ENCODE results near the gene MGAT1. TPM values are rescaled to one million over a fixed set of nuclear protein-coding genes. Genes with fewer than 3 reads are reported as not detected.

The MGAT1 gene
- total RNA-seq, 1 experiment from 2014 or later: 86.4 TPM

DNA sequence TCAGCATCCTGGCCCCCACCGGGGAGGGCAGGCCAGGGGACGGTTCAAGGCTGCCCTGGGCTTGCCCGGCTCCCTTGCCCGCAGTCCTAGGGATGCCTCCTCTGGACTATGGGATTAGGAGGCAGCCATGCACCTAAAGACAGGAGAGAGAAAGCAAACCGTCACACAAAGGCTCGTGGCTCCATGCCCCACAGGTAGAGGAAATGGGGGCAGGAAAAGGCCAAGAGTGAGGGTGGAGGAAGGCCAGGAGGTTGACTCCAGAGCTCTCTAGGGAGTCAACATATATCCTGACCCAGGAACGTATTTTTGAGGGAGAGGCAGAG lies 9.7 kb downstream of the MGAT1 start:
- CTCF ChIA-PET: no interaction called here
- intact Hi-C loops (cut with micrococcal nuclease; ENCODE audit: unreplicated experiment): no loop called here
- Mint-ChIP-seq H3K4me1 (ENCODE audit: low read depth, unreplicated experiment) (peaks cover 14% of the 10 kb centered on the region), H3K27ac (ENCODE audit: unreplicated experiment) (no peak overlapping the region), H3K4me3 (ENCODE audit: low read depth, unreplicated experiment) (no peak overlapping the region), H3K9me3 (ENCODE audit: low read depth, unreplicated experiment) (no peaks in the 10 kb centered on the region), H3K27me3 (ENCODE audit: unreplicated experiment) (no peaks in the 10 kb centered on the region), H3K36me3 (ENCODE audit: insufficient read depth, unreplicated experiment) (peaks cover 17% of the 10 kb centered on the region)
- DNase-seq: no peak
- no TSS peak for BruUV-seq (replicated peaks)
- no peak for TF ChIP-seq CTCF (IDR thresholded peaks at IDR 0.05; ENCODE audit: unreplicated experiment)

- no peaks in the 10 kb centered on the region for H3K27me3 Mint-ChIP-seq (ENCODE audit: unreplicated experiment)
- no peak overlapping the region for H3K27ac Mint-ChIP-seq (ENCODE audit: unreplicated experiment)
- no peak overlapping the region for H3K4me3 Mint-ChIP-seq (ENCODE audit: low read depth, unreplicated experiment)
- no TSS peak for BruUV-seq (replicated peaks)
- TF ChIP-seq CTCF (IDR thresholded peaks at IDR 0.05; ENCODE audit: unreplicated experiment): no peak
- DNase-seq: no peak
- peaks cover 9% of the 10 kb centered on the region for H3K4me1 Mint-ChIP-seq (ENCODE audit: low read depth, unreplicated experiment)
- H3K36me3 Mint-ChIP-seq (ENCODE audit: insufficient read depth, unreplicated experiment): peaks cover 17% of the 10 kb centered on the region
- CTCF ChIA-PET: no interaction called here
- intact Hi-C loops (cut with micrococcal nuclease; ENCODE audit: unreplicated experiment): no loop called here
- H3K9me3 Mint-ChIP-seq (ENCODE audit: low read depth, unreplicated experiment): no peaks in the 10 kb centered on the region
These were observed 10.2 kb downstream of the MGAT1 start for GRCh38 chr5:180792287-180792964.

DNA sequence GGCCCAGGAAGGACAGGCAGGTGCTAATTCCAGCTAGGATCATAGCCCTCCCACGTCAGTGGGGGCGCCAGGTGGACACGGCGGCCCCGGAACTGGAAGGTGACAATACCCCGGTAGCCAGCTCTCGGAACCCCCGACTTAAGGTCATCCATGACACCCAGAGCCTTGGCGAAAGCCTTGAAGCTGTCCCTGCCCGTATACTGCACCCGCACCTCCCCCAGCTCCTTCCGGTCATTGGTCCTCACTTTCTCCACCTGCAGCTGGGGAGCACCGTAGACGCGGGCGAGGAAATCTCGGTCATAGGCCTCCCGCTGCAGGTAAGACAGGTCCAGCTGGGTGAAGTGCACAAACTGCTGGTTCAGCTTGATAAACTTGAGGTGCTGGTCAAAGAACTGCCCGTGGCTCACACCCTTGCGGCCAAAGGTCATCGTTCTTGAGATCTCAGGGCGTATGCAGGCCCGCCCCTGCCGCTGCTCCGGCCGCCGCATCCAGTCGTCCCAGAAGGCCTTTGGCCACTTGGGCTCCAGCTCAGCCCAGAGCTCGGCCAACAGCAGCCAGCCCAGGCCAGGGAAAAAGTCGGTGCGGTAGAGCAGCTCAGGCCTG lies 10.9 kb downstream of the MGAT1 start:
- Mint-ChIP-seq H3K4me1 (ENCODE audit: low read depth, unreplicated experiment) (peaks cover 10% of the 10 kb centered on the region), H3K27ac (ENCODE audit: unreplicated experiment) (no peak overlapping the region), H3K27me3 (ENCODE audit: unreplicated experiment) (no peaks in the 10 kb centered on the region), H3K4me3 (ENCODE audit: low read depth, unreplicated experiment) (no peak overlapping the region), H3K36me3 (ENCODE audit: insufficient read depth, unreplicated experiment) (peaks cover 17% of the 10 kb centered on the region), H3K9me3 (ENCODE audit: low read depth, unreplicated experiment) (no peaks in the 10 kb centered on the region)
- BruUV-seq (replicated peaks): no TSS peak
- DNase-seq: no peak
- CTCF ChIA-PET: interaction anchor here (0.6 to 1.0 kb wide), 2 partner anchors 39 to 77 kb away, joined by 3 to 4 read pairs; no protein-coding TSS in a partner anchor
- intact Hi-C loops (cut with micrococcal nuclease; ENCODE audit: unreplicated experiment): no loop called here
- no peak for TF ChIP-seq CTCF (IDR thresholded peaks at IDR 0.05; ENCODE audit: unreplicated experiment)

DNA sequence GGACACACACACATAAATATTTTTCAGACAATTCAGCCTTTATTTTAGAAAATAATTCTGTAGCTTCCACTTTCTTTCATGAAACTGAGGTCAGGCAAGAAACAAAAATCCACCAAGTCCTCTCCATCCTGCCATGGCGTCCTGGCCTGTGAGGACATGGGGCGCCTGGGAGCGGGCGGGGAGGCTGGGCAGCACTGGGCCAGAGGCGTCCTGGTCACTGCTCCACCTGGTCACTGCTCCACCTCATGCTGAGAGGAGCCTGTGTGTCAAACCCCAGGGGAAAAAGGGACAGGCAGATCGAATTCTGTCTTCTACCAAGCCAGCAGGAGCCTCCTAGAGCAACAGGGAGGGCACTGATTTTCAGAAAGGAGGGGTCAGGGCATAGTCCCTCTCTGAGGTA lies 12.1 kb downstream of the MGAT1 start:
- no peak for TF ChIP-seq CTCF (IDR thresholded peaks at IDR 0.05; ENCODE audit: unreplicated experiment)
- intact Hi-C loops (cut with micrococcal nuclease; ENCODE audit: unreplicated experiment): no loop called here
- Mint-ChIP-seq H3K27me3 (ENCODE audit: unreplicated experiment) (no peaks in the 10 kb centered on the region), H3K27ac (ENCODE audit: unreplicated experiment) (no peak overlapping the region), H3K4me1 (ENCODE audit: low read depth, unreplicated experiment) (peaks cover 14% of the 10 kb centered on the region), H3K4me3 (ENCODE audit: low read depth, unreplicated experiment) (no peak overlapping the region), H3K9me3 (ENCODE audit: low read depth, unreplicated experiment) (no peaks in the 10 kb centered on the region), H3K36me3 (ENCODE audit: insufficient read depth, unreplicated experiment) (peaks cover 17% of the 10 kb centered on the region)
- BruUV-seq (replicated peaks): no TSS peak
- DNase-seq: no peak
- CTCF ChIA-PET: no interaction called here
